22Rv1 (cell line): ENCODE results near the gene IGSF3.
"Not testable (repeated sequence)": the region's sequence is repeated elsewhere in the genome, so short reads cannot be mapped to it uniquely, and the experiment has no call there.

Source experiments
- CTCF ChIP-seq: fragments of 450-650 bp; IDR thresholded peaks from 2 replicates; pipeline ENCODE4 v1.5.1; 2017; ENCODE audit warnings: mild to moderate bottlenecking
- ZFX ChIP-seq: fragments of 450-650 bp; IDR thresholded peaks from 2 replicates; pipeline ENCODE4 v1.6.1; 2017; ENCODE audit warnings: antibody characterized with exemption, borderline replicate concordance

DNA sequence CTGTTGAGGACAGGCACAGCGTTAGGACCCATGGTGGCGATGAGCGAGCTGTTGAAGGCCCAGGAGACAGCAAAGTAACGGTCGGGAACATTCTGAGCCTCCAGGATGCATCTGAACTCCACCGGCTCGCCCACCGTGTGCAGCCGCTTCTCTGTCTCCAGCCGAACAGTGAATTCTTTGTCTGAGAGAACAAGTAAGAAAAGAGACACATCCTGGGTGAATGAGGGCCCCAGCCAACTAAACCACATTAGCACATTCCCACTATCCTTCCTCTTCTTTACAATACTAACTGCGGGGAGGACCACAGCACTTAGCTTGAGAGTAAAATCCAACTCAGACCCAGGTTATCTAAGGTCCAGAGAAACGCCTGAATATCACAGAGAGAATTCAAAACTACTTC lies 59.4 kb downstream of the IGSF3 start:
- not testable (repeated sequence) for TF ChIP-seq CTCF, ZFX
